Heart left ventricle (tissue), 13 donors: ENCODE results near the gene PIGZ.

Source experiments
- CTCF ChIP-seq, 12 donors: fragments of 200-600 bp; sonication (generic) in 4 of 12; IDR thresholded peaks; one replicate each; pipeline versions ENCODE4 v1.5.0 to v1.8.0; 2018 to 2022; ENCODE audit warnings: antibody characterized with exemption in 12 of 12, mild to moderate bottlenecking in 5 of 12
- POLR2A ChIP-seq, 2 donors: fragments of 450-650 bp; IDR thresholded peaks; one replicate each; pipeline ENCODE4 v1.6.1; 2017; ENCODE audit warnings: antibody characterized with exemption in 2 of 2, mild to moderate bottlenecking in 2 of 2, moderate library complexity in 2 of 2
- donor health status: ischemic (EF 13 %, LVEDD 7.1; RV severe dilation, severe dysfunction).
- donor health status: DM: no; HTN: yes; CAD: no.
- donor health status: DM: no; HTN: no; CAD: no.
- donor health status: ischemic (EF 25% LVEDD 6.9; RV normal size, moderate dysfunction).
- donor health status: ischemic (EF 25% LVEDD 5.7; RV mildly dilated, moderate dysfunction).
- donor health status: ischemic (EF 35%, LVEDD 5.7; RV mildly dilated, moderate dysfunction).
- donor health status: nonischemic (EF 11% LVEDD 7.7; RV severe dilation, severe dysfunction).
- donor health status: DM: yes; HTN: yes; CAD: no.
- donor health status: PGD.
- donor health status: ischemic (EF 29% LVEDD 5.4; RV normal size, mild dysfunction).
- donor health status: nonischemic (EF 23%, LVEDD 6.1; RV moderate dilation, normal function).

GRCh38 chr3:196938124-196938523, 30.5 kb downstream of the PIGZ start:
- no peak for TF ChIP-seq CTCF (IDR thresholded peaks at IDR 0.05)
- no peak for TF ChIP-seq POLR2A (IDR thresholded peaks at IDR 0.05)
